ENCODE results near the gene CMIP.

Gene CMIP

DNA sequence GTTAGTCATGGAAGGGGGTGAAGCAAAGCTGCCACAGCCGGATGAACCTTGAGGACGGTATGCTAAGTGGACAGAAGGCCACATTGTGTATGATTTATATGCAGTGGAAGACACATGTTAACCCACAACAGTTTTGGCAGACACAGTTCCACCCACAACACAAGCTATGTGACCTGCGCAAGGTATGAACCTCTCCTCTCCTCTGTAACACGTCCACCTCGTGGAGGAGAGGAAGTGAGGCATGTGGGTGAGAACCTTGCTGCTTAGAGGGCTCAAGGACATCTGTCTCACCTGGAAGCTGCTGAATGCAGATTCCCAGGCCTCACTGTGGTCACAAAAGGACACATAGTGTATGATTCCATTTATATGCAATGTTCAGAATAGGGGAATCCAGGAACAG, 198.3 kb downstream of the CMIP start:
- no peak overlapping the region for H3K4me3 ChIP-seq (replicated peaks; ENCODE audit: low read depth, low read length)
- TF ChIP-seq, protein P1, sequence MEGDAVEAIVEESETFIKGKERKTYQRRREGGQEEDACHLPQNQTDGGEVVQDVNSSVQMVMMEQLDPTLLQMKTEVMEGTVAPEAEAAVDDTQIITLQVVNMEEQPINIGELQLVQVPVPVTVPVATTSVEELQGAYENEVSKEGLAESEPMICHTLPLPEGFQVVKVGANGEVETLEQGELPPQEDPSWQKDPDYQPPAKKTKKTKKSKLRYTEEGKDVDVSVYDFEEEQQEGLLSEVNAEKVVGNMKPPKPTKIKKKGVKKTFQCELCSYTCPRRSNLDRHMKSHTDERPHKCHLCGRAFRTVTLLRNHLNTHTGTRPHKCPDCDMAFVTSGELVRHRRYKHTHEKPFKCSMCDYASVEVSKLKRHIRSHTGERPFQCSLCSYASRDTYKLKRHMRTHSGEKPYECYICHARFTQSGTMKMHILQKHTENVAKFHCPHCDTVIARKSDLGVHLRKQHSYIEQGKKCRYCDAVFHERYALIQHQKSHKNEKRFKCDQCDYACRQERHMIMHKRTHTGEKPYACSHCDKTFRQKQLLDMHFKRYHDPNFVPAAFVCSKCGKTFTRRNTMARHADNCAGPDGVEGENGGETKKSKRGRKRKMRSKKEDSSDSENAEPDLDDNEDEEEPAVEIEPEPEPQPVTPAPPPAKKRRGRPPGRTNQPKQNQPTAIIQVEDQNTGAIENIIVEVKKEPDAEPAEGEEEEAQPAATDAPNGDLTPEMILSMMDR (IDR thresholded peaks at IDR 0.05; ENCODE audit: low read length, missing control alignments): no peak
- no peak for DNase-seq (ENCODE audit: low read depth)

DNA sequence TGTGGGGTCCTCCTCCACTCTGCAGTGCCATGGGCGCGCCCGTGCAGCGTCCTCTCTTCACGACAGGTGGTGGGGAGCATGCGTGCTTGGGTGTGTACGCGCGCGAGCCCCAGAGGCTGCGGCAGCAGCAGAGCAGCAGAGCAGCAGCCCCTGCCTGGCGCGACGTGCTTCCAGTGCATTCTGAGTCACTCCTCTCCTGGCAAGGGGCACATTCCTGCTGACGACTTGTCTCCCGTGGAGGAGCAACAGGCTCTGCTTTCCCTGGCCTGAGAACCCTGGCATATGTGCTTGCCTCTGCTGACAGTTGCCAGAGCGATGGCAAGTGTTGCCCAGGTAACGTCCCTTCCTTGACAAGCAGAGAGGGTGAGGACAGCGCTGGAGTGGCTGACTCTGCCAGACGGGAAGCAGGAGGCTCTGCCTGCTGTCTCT, 200.7 kb downstream of the CMIP start:
- TF ChIP-seq, protein P1 (IDR thresholded peaks at IDR 0.05; ENCODE audit: low read length, missing control alignments): no peak
- DNase-seq (ENCODE audit: low read depth): peak; percentile 91
- H3K4me3 ChIP-seq (replicated peaks; ENCODE audit: low read depth, low read length): no peak overlapping the region

DNA sequence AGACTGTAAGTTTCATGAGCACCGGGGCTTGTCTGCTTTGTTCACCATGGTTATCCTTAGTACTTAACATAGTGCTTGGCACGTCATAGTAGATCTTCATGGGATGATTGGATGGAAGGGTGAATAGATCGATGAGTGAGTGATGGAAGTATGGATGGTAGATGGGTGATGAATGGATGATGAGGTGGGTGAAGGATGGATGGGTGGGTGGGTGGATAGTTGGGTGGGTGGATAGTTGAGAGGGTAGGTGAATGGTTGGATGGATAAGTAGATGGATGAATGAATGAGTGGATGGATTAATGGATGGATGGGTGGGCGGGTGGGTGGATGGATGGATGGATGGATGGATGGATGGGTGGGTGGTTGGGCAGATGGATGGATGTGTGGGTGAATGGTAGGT, 201.3 kb downstream of the CMIP start:
- no peak overlapping the region for H3K4me3 ChIP-seq (replicated peaks; ENCODE audit: low read depth, low read length)
- TF ChIP-seq, protein P1 (IDR thresholded peaks at IDR 0.05; ENCODE audit: low read length, missing control alignments): no peak
- DNase-seq (ENCODE audit: low read depth): no peak

DNA sequence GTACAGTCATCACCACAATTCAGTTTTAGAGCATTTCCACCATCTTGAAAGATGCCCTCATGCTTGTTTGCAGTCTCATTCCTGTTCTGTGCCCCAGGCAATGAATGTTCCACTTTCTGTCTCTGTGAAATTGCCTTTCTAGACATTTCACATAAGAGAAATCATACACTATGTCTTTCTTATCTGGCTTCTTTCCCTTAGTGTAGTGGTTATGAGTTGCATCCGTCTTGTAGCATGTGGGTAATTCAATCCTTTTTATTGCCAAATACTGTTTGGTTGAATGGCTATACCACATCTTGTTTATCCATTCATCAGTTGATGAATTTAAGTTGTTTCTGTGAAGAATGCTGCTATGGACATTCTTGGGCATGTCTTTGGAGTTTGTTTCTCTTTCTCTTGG, 202.0 kb downstream of the CMIP start:
- peak; percentile 20 for DNase-seq (ENCODE audit: low read depth)
- TF ChIP-seq, protein P1 (IDR thresholded peaks at IDR 0.05; ENCODE audit: low read length, missing control alignments): no peak
- H3K4me3 ChIP-seq (replicated peaks; ENCODE audit: low read depth, low read length): no peak overlapping the region

DNA sequence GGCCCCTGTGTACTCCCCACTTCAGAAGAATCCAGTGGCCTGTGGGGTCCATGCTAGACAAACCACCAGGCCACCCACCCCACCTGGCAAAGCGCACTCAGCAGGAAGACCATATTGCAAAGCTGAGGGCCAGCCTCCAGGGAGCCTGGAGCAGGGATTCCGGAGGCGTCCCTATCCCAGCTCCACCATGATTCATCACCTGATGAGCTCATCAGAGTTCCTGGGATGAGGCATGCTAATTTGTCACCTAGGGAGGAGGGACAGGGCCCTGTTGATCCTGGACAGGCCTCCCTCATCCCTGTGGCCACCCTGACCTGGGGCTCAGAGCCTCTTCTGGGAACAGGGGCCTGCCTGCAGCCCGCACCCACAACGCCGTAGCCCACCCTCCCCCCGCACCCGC, 202.9 kb downstream of the CMIP start:
- no peak overlapping the region for H3K4me3 ChIP-seq (replicated peaks; ENCODE audit: low read depth, low read length)
- DNase-seq (ENCODE audit: low read depth): peak; percentile 47
- TF ChIP-seq, protein P1 (IDR thresholded peaks at IDR 0.05; ENCODE audit: low read length, missing control alignments): no peak

DNA sequence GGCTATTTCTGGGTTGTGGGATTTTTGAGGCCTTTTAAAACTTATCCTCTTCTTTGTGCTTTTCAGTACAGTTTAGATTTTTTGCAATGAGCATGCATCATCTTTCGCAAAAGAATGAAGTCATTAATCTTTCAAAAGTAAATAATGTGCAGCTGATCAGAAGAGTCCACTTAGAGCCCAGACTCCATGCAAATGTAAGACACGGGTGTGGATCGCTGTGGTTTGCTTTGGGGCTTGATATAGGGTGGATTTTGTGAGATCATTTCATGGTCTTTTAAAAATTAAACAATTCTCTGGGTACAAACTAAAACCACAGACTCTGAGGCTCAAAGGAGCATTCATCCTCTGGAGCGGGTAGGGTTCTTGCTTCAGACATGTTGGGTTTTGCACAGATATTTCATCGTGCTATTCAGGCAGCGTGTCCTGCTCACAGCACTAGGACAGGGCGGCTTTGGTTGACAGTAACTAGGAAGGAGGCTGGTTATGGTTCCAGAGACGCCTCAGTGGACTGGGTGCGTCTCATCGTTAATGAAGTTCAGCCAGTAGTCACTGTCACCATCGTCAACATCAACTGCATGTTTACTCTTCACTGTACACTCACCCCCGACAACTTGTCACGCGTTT, 205.1 kb downstream of the CMIP start:
- TF ChIP-seq, protein P1 (IDR thresholded peaks at IDR 0.05; ENCODE audit: low read length, missing control alignments): no peak
- DNase-seq (ENCODE audit: low read depth): no peak
- no peak overlapping the region for H3K4me3 ChIP-seq (replicated peaks; ENCODE audit: low read depth, low read length)

DNA sequence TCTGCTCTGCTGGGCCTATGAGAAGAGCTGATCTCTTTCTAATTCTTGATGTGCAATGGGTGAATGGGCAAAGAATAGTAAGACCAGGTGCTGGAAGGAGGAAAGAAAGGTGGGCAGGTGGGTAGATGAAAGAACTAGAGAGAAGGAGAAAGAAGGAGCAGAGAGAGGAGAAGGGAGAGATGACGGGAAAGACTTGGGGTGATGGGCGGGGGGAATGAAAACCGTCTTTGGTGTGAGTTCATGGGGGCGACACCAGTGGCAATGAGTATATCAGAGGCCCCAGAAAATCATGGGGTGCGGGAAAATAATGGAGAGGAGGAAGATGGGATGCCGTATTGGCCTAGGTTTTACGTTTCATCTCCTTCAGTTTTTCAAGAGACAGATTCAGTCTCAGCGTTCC, 205.7 kb downstream of the CMIP start:
- DNase-seq (ENCODE audit: low read depth): no peak
- TF ChIP-seq, protein P1 (IDR thresholded peaks at IDR 0.05; ENCODE audit: low read length, missing control alignments): no peak

More for the DNA sequence above, 205.7 kb downstream of the CMIP start:
- no peak overlapping the region for H3K4me3 ChIP-seq (replicated peaks; ENCODE audit: low read depth, low read length)
